Keratinocyte (primary cell): ENCODE measurements around the gene NUP214. TPM values are rescaled to one million over a fixed set of nuclear protein-coding genes. Genes with fewer than 3 reads are reported as not detected.

Experiments
- DNase-seq: peaks from one replicate; pipeline ENCODE4 v3.0.0-alpha.2; 2011; ENCODE audit warnings: low read depth, missing footprints, low spot score
- FAIRE-seq: peaks from 2 replicates; lab custom pipeline; 2011; peaks lifted over from hg19 to GRCh38; lab: Jason Lieb, UNC
- H2AFZ ChIP-seq: 2 replicates; pipeline ENCODE4 v1.6.0; 2012; ENCODE audit warnings: low read length, control low read depth, inconsistent platforms; ENCODE audit not compliant: control insufficient read depth
- H3K27ac ChIP-seq: 2 replicates; pipeline ENCODE4 v1.5.1; 2011; ENCODE audit warnings: low read length; ENCODE audit not compliant: control insufficient read depth, insufficient read depth
- H3K27me3 ChIP-seq: 3 replicates; pipeline ENCODE4 v1.6.0; 2011; ENCODE audit warnings: low read length; ENCODE audit not compliant: control insufficient read depth, insufficient read depth; ENCODE audit errors: extremely low read depth
- H3K36me3 ChIP-seq, 2 experiments: 2 replicates in 1 of 2; 3 replicates in 1 of 2; pipeline ENCODE4 v1.5.1; 2011; ENCODE audit warnings: low read length in 2 of 2, mild to moderate bottlenecking in 1 of 2; ENCODE audit not compliant: control insufficient read depth in 2 of 2, insufficient read depth in 2 of 2; ENCODE audit errors: extremely low read depth in 1 of 2
- H3K4me1 ChIP-seq: 3 replicates; pipeline ENCODE4 v1.5.1; 2011; ENCODE audit warnings: low read length; ENCODE audit not compliant: control insufficient read depth, insufficient read depth; ENCODE audit errors: extremely low read depth
- H3K4me2 ChIP-seq: 3 replicates; pipeline ENCODE4 v1.6.0; 2011; ENCODE audit warnings: low read depth, low read length; ENCODE audit not compliant: control insufficient read depth, insufficient read depth; ENCODE audit errors: extremely low read depth
- H3K4me3 ChIP-seq, 3 experiments: fragments of 200-600 bp in 1 of 3; sonication (generic) in 1 of 3; 2 replicates in 2 of 3; 3 replicates in 1 of 3; pipeline ENCODE4 v1.5.1; 2011 to 2016; ENCODE audit warnings: low read length in 3 of 3, mild to moderate bottlenecking in 3 of 3, control low read depth in 2 of 3, inconsistent platforms in 1 of 3, low read depth in 1 of 3, mixed read lengths in 1 of 3, mixed run types in 1 of 3, moderate library complexity in 1 of 3; ENCODE audit not compliant: control insufficient read depth in 2 of 3, insufficient read depth in 2 of 3; ENCODE audit errors: extremely low read depth in 1 of 3
- H3K79me2 ChIP-seq: 2 replicates; pipeline ENCODE4 v1.6.0; 2012; ENCODE audit warnings: low read length; ENCODE audit not compliant: control insufficient read depth, insufficient read depth
- H3K9ac ChIP-seq: 3 replicates; pipeline ENCODE4 v1.6.0; 2011; ENCODE audit warnings: low read length; ENCODE audit not compliant: control insufficient read depth, insufficient read depth; ENCODE audit errors: extremely low read depth
- H3K9me1 ChIP-seq: 3 replicates; pipeline ENCODE4 v1.6.0; 2011; ENCODE audit warnings: low read length; ENCODE audit not compliant: control insufficient read depth, insufficient read depth; ENCODE audit errors: extremely low read depth
- H3K9me3 ChIP-seq: 2 replicates; pipeline ENCODE4 v1.5.1; 2012; ENCODE audit warnings: low read depth, low read length; ENCODE audit not compliant: control insufficient read depth
- H4K20me1 ChIP-seq: 3 replicates; pipeline ENCODE4 v1.6.0; 2011; ENCODE audit warnings: low read length; ENCODE audit not compliant: control insufficient read depth, insufficient read depth; ENCODE audit errors: extremely low read depth
- CTCF ChIP-seq, 3 experiments: IDR thresholded peaks in 1 of 3; conservative IDR thresholded peaks in 1 of 3; optimal IDR thresholded peaks in 1 of 3; 2 replicates in 2 of 3; 3 replicates in 1 of 3; pipeline versions ENCODE3 to v1.5.1; 2011; ENCODE audit warnings: low read length in 3 of 3, mild to moderate bottlenecking in 3 of 3, moderate library complexity in 2 of 3, control low read depth in 1 of 3, inconsistent platforms in 1 of 3; ENCODE audit not compliant: insufficient read depth in 2 of 3; ENCODE audit errors: extremely low read depth in 1 of 3
- EZH2 ChIP-seq: IDR thresholded peaks from one replicate; pipeline ENCODE4 v1.6.1; 2012; ENCODE audit warnings: inconsistent platforms, mild to moderate bottlenecking, low read length, moderate library complexity
- dilution Hi-C: fragments of 300-500 bp; cut with MboI; formaldehyde crosslinking; loops from one replicate; pipeline ENCODE4 v1.7.0; 2020; ENCODE audit warnings: low sequenced_read_pairs; ENCODE audit not compliant: extremely low pct_ligation_motif_present
- polyA plus RNA-seq, 5 experiments: library from polyadenylated mRNA; depleted of rRNA in 3 of 5; stranded (reverse) in 3 of 5; stranded (forward) in 1 of 5; unstranded in 1 of 5; fragments of >200 nt; gene quantifications; 1 replicate in 1 of 5; 2 replicates in 3 of 5; 3 replicates in 1 of 5; pipeline versions ENCODE4 v1.2.1 to v1.2.3, GENCODE V29; 2011 to 2012; ENCODE audit warnings: missing spikeins in 2 of 5, low read depth in 1 of 5, low replicate concordance in 1 of 5

The NUP214 gene
- polyA plus RNA-seq, 1 donor (not counting 4 experiments of a cell fraction or from before 2014, with no cell fraction given): 7.3 TPM

- no peak overlapping the region for H3K4me3 ChIP-seq
- no peak overlapping the region for H3K9ac ChIP-seq
- dilution Hi-C loops: no loop called here
- H3K79me2 ChIP-seq: no peaks in the 10 kb centered on the region
- H3K36me3 ChIP-seq: no peaks in the 10 kb centered on the region
- no peak overlapping the region for H3K4me2 ChIP-seq
- H2AFZ ChIP-seq: no peak overlapping the region
- H3K9me3 ChIP-seq: no peaks in the 10 kb centered on the region
- DNase-seq (no peak), FAIRE-seq (no peak)
- peaks cover 11% of the 10 kb centered on the region for H3K4me1 ChIP-seq
- H3K27me3 ChIP-seq: peaks cover 6% of the 10 kb centered on the region
- no peak overlapping the region for H3K27ac ChIP-seq
- H4K20me1 ChIP-seq: no peaks in the 10 kb centered on the region
- TF ChIP-seq EZH2 (no peak), CTCF (optimal IDR thresholded peaks at IDR 0.05 in 1 of 3, IDR thresholded peaks at IDR 0.05 in 1 of 3, conservative IDR thresholded peaks at IDR 0.05 in 1 of 3; ENCODE audit: extremely low read depth in 1 of 3, insufficient read depth in 2 of 3, low read length in 3 of 3) (no peak)
- H3K9me1 ChIP-seq: no peaks in the 10 kb centered on the region
These were observed 132.8 kb downstream of the NUP214 start for GRCh38 chr9:131258186-131258585.

DNA sequence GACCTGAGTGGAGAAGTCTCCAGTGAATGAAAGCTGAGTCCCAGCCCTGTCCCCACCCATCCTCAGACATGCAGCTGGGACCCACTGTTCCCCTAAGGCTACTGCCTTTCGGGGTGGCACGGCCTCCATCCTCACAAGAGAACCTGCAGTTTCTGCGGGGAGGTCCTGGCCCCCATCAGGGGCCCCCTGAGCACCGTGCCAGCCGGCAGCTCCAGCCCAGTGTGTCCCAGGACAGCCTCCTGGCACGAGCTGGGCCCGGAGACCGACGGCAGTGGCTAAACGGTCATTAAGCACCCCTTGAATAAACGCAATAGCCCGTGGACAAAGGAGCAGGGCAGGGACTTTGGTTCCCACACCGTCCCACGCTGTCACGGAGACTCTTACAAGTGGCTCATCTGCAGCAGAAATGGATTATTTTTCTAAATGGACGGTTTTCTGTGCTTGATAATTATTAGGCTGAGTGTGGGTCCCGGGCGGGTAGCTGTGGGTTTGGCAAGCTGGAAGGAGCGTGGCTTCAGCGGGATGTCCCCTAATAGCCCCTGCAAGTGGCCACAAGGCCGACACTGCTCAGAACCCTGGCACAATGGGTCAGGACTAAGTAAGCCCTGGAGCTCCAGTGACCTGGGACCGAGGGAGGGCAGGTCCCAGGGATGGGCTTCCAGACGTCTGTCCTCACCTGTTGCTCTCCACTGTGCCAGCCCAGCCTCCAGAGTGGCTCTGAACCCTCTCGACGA is 133.5 kb downstream of the NUP214 start:
- Histone ChIP-seq H3K36me3 (no peaks in the 10 kb centered on the region), H3K4me3 (no peak overlapping the region), H3K9me1 (no peaks in the 10 kb centered on the region), H3K4me1 (peaks cover 11% of the 10 kb centered on the region), H3K4me2 (no peak overlapping the region), H3K9ac (no peak overlapping the region), H3K79me2 (no peaks in the 10 kb centered on the region), H4K20me1 (no peaks in the 10 kb centered on the region), H3K27ac (no peak overlapping the region), H3K27me3 (peaks cover 6% of the 10 kb centered on the region), H3K9me3 (no peaks in the 10 kb centered on the region), H2AFZ (no peak overlapping the region)
- DNase-seq (no peak), FAIRE-seq (no peak)
- TF ChIP-seq EZH2: no peak
- TF ChIP-seq CTCF (optimal IDR thresholded peaks at IDR 0.05 in 1 of 3, IDR thresholded peaks at IDR 0.05 in 1 of 3, conservative IDR thresholded peaks at IDR 0.05 in 1 of 3; ENCODE audit: extremely low read depth in 1 of 3, insufficient read depth in 2 of 3, low read length in 3 of 3): no peak
- dilution Hi-C loops: no loop called here
